Measurements from ENCODE around the gene NOVA2.

The NOVA2 gene

GRCh38 chr19:45927565-45928261 is 46.0 kb downstream of the NOVA2 start:
- peak; percentile 96 for DNase-seq (ENCODE audit: low spot score)
- FAIRE-seq = peak; percentile 90

GRCh38 chr19:45924891-45925447 is 48.7 kb downstream of the NOVA2 start:
- DNase-seq (ENCODE audit: low spot score) (no peak), FAIRE-seq (no peak)

- no peak for FAIRE-seq
- DNase-seq (ENCODE audit: low spot score) = no peak
Measured at GRCh38 chr19:45922281-45922680, 51.4 kb downstream of the NOVA2 start.

- FAIRE-seq = peak; percentile 86
- no peak for DNase-seq (ENCODE audit: low spot score)
Measured at GRCh38 chr19:45920458-45920857, 53.2 kb downstream of the NOVA2 start.

GRCh38 chr19:45919678-45920077 is 54.0 kb downstream of the NOVA2 start:
- no peak for DNase-seq (ENCODE audit: low spot score)
- FAIRE-seq = no peak

GRCh38 chr19:45918721-45919120 is 54.9 kb downstream of the NOVA2 start:
- DNase-seq (ENCODE audit: low spot score) = no peak
- no peak for FAIRE-seq

- FAIRE-seq = no peak
Measured at GRCh38 chr19:45917421-45918091, 56.1 kb downstream of the NOVA2 start.

GRCh38 chr19:45913874-45914830 is 59.5 kb downstream of the NOVA2 start, which contains the start of gene NANOS2:
Gene NANOS2, minus strand, starts transcription at chr19:45914778. Its CDS starts 85 bp downstream, at chr19:45914693.
- no peak for FAIRE-seq

More at GRCh38 chr19:45917421-45918091, 56.1 kb downstream of the NOVA2 start:
- DNase-seq (ENCODE audit: low spot score) = no peak

GRCh38 chr19:45911291-45911690 is 62.4 kb downstream of the NOVA2 start:
- no peak for FAIRE-seq
- DNase-seq (ENCODE audit: low spot score) = no peak

More at GRCh38 chr19:45913874-45914830, 59.5 kb downstream of the NOVA2 start, which contains the start of gene NANOS2:
- DNase-seq (ENCODE audit: low spot score) = no peak

- DNase-seq (ENCODE audit: low spot score) (no peak), FAIRE-seq (no peak)
Measured at GRCh38 chr19:45908956-45909355, 64.7 kb downstream of the NOVA2 start.

- DNase-seq (ENCODE audit: low spot score) = no peak
- FAIRE-seq = no peak
Measured at GRCh38 chr19:45906221-45906620, 67.4 kb downstream of the NOVA2 start.

- DNase-seq (ENCODE audit: low spot score) = no peak
- no peak for FAIRE-seq
Measured at GRCh38 chr19:45905011-45905410, 68.7 kb downstream of the NOVA2 start.

- FAIRE-seq (peak; percentile 99), DNase-seq (ENCODE audit: low spot score) (peak; percentile 100)
Measured at GRCh38 chr19:45902651-45903625, 70.7 kb downstream of the NOVA2 start.

- no peak for DNase-seq (ENCODE audit: low spot score)
- FAIRE-seq = no peak
Measured at GRCh38 chr19:45901912-45902650, 71.6 kb downstream of the NOVA2 start, which contains the start of gene MYPOP. Gene MYPOP, minus strand, starts transcription at chr19:45902613. Its CDS starts 840 bp downstream, at chr19:45901773.

GRCh38 chr19:45901432-45901911 is 72.2 kb downstream of the NOVA2 start:
- DNase-seq (ENCODE audit: low spot score) (no peak), FAIRE-seq (no peak)

GRCh38 chr19:45900738-45901431 is 72.8 kb downstream of the NOVA2 start:
- no peak for DNase-seq (ENCODE audit: low spot score)
- FAIRE-seq = no peak

GRCh38 chr19:45899919-45900589 is 73.6 kb downstream of the NOVA2 start:
- FAIRE-seq (no peak), DNase-seq (ENCODE audit: low spot score) (no peak)

GRCh38 chr19:45899253-45899652 is 74.4 kb downstream of the NOVA2 start:
- FAIRE-seq (no peak), DNase-seq (ENCODE audit: low spot score) (no peak)
